AG04449 (cell line): ENCODE measurements around the gene CFAP300.
A peak's percentile ranks its signal among the peaks of the same experiment; 100 is the strongest.

ENCODE experiments used
- CTCF ChIA-PET: fragments of 350-600 bp; formaldehyde crosslinking; extraction: SDS; loops from one replicate; lab custom pipeline; 2021; ENCODE audit warnings: antibody characterized with exemption; lab: Yijun Ruan, JAX
- POLR2A ChIA-PET: fragments of 400-600, 350-600 bp; formaldehyde crosslinking; extraction: SDS; loops from one replicate; lab custom pipeline; 2020; ENCODE audit warnings: antibody characterized with exemption, inconsistent platforms; lab: Yijun Ruan, JAX
- DNase-seq: peaks from one replicate; pipeline ENCODE4 v3.0.0-alpha.2; 2010; ENCODE audit warnings: low read depth, low spot score
- H3K4me3 ChIP-seq: 2 replicates; pipeline ENCODE4 v1.5.1; 2011; ENCODE audit warnings: low read depth, mild to moderate bottlenecking, control low read depth, low read length
- CTCF ChIP-seq: IDR thresholded peaks from one replicate; pipeline ENCODE4 v1.5.1; 2011; ENCODE audit warnings: mild to moderate bottlenecking, moderate library complexity, low read length, control low read depth, inconsistent platforms; ENCODE audit not compliant: insufficient read depth; ENCODE audit errors: missing control alignments

CFAP300 gene

GRCh38 chr11:102007567-102008437 is 39.4 kb upstream of the CFAP300 start:
- ChIA-PET POLR2A (interaction anchor here (0.9 to 1.0 kb wide), 2 partner anchors 144 to 147 kb away, joined by 3 read pairs; no protein-coding TSS in a partner anchor), CTCF (interaction anchor here (0.6 to 11.9 kb wide), 46 partner anchors 9 to 610 kb away, joined by 3 to 436 read pairs (median 4); partner anchors contain the start of gene CFAP300)
- TF ChIP-seq CTCF, result peak; percentile 21
- no peak overlapping the region for H3K4me3 ChIP-seq
- DNase-seq, result peak; percentile 24

- POLR2A ChIA-PET, result interaction anchor here (0.6 kb wide), 1 partner anchor 161 kb away, joined by 3 read pairs; no protein-coding TSS in a partner anchor
- TF ChIP-seq CTCF, result no peak
- no peak overlapping the region for H3K4me3 ChIP-seq
- CTCF ChIA-PET, result interaction anchor here (0.8 to 11.9 kb wide), 5 partner anchors 14 to 554 kb away, joined by 3 to 436 read pairs (median 4); no protein-coding TSS in a partner anchor
- peak; percentile 36 for DNase-seq
These were observed 36.3 kb upstream of the CFAP300 start for GRCh38 chr11:102010776-102011494.

- ChIA-PET CTCF (interaction anchor here (0.9 to 11.9 kb wide), 3 partner anchors 133 to 165 kb away, joined by 3 to 436 read pairs (median 3); no protein-coding TSS in a partner anchor), POLR2A (no interaction called here)
- H3K4me3 ChIP-seq, result no peak overlapping the region
- no peak for TF ChIP-seq CTCF
- no peak for DNase-seq
These were observed 34.3 kb upstream of the CFAP300 start for GRCh38 chr11:102012946-102013345.

- ChIA-PET POLR2A (no interaction called here), CTCF (interaction anchor here (1.3 kb wide), 1 partner anchor 9 kb away, joined by 3 read pairs; no protein-coding TSS in a partner anchor)
- no peak for DNase-seq
- H3K4me3 ChIP-seq, result no peak overlapping the region
- TF ChIP-seq CTCF, result no peak
These were observed 32.5 kb upstream of the CFAP300 start for GRCh38 chr11:102014756-102015155.

GRCh38 chr11:102017026-102017425 is 30.2 kb upstream of the CFAP300 start:
- ChIA-PET POLR2A (no interaction called here), CTCF (interaction anchor here (0.9 to 1.6 kb wide), 3 partner anchors 9 to 50 kb away, joined by 3 to 7 read pairs (median 3); no protein-coding TSS in a partner anchor)
- no peak for DNase-seq
- no peak for TF ChIP-seq CTCF
- H3K4me3 ChIP-seq, result no peak overlapping the region
